ENCODE measurements around the gene GPHA2. TPM values are rescaled to one million over a fixed set of nuclear protein-coding genes. Genes with fewer than 3 reads are reported as not detected.

GPHA2 gene
- total RNA-seq, 3 donors from 2014 or later = not detected

GRCh38 chr11:64916775-64917662 lies 18.7 kb downstream of the GPHA2 start, which contains the start of gene ATG2A:
ATG2A (minus strand) TSS chr11:64917209; CDS start chr11:64917135, 74 bp downstream.
- intact Hi-C loops (cut with DNase I, micrococcal nuclease) = no loop called here
- H3K4me3 ChIP-seq = peak within 1 kb of the TSS; percentile 74
- peaks cover 13% of the 10 kb centered on the region for H3K36me3 ChIP-seq (ENCODE audit: low read depth)
- ATAC-seq = peak; percentile 97
- H3K4me1 ChIP-seq (ENCODE audit: low read depth) = peaks cover 22% of the 10 kb centered on the region
- TF ChIP-seq, protein P1, sequence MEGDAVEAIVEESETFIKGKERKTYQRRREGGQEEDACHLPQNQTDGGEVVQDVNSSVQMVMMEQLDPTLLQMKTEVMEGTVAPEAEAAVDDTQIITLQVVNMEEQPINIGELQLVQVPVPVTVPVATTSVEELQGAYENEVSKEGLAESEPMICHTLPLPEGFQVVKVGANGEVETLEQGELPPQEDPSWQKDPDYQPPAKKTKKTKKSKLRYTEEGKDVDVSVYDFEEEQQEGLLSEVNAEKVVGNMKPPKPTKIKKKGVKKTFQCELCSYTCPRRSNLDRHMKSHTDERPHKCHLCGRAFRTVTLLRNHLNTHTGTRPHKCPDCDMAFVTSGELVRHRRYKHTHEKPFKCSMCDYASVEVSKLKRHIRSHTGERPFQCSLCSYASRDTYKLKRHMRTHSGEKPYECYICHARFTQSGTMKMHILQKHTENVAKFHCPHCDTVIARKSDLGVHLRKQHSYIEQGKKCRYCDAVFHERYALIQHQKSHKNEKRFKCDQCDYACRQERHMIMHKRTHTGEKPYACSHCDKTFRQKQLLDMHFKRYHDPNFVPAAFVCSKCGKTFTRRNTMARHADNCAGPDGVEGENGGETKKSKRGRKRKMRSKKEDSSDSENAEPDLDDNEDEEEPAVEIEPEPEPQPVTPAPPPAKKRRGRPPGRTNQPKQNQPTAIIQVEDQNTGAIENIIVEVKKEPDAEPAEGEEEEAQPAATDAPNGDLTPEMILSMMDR (IDR thresholded peaks at IDR 0.05) = no peak
- no peaks in the 10 kb centered on the region for H3K9me3 ChIP-seq
- DNase-seq = peak; percentile 99 to 100 (median 99)

DNA sequence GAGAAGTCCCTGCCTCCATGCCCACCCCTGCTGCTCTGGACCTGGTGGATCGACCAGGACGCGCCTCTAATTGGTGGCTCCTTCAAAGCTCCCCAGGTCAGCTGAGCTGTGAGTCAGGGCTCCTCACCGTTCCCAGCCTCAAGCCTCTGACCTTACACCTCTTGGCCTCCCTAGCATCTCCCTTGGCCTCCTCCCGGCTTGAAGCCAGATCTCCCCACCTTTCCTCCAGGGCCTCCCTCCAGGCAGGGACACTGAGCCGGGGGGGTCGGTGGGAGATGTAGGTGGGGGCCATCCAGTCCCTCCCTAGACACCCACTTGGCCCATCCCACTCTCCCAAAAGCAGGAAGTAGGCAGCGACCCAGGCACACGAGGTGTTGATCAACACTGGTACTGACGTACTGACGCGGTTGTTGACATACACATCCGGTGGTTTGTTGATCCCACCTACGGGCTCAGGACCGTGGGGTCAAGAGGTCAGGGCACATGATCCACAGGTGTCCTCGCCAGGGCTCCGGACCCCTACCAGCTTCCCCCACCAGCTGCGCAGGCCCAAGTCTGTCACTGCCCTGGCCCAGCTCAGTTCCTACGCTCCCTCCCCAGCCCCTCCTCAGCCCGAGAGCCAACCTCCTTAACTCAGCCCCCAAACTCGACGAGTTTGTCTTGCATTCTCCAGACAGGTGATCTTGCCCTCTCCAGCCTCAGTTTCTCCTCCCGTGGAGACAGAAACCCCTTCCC lies 19.5 kb downstream of the GPHA2 start:
- intact Hi-C loops (cut with DNase I, micrococcal nuclease) = no loop called here
- Histone ChIP-seq H3K4me3 (peak overlapping the region; percentile 74), H3K4me1 (ENCODE audit: low read depth) (peaks cover 22% of the 10 kb centered on the region), H3K36me3 (ENCODE audit: low read depth) (peaks cover 13% of the 10 kb centered on the region), H3K9me3 (no peaks in the 10 kb centered on the region)
- ATAC-seq (peak; percentile 28), DNase-seq (peak; percentile 58 to 84 (median 67))
- TF ChIP-seq, protein P1 (IDR thresholded peaks at IDR 0.05) = no peak

GRCh38 chr11:64915376-64915887 lies 20.3 kb downstream of the GPHA2 start:
- no peak overlapping the region for H3K4me3 ChIP-seq
- TF ChIP-seq, protein P1 (IDR thresholded peaks at IDR 0.05) = no peak
- H3K4me1 ChIP-seq (ENCODE audit: low read depth) = peaks cover 22% of the 10 kb centered on the region
- intact Hi-C loops (cut with DNase I, micrococcal nuclease) = no loop called here
- no peaks in the 10 kb centered on the region for H3K9me3 ChIP-seq
- ATAC-seq (no peak), DNase-seq (no peak)
- peaks cover 17% of the 10 kb centered on the region for H3K36me3 ChIP-seq (ENCODE audit: low read depth)

GRCh38 chr11:64914123-64914522 lies 21.6 kb downstream of the GPHA2 start:
- ATAC-seq (no peak), DNase-seq (no peak)
- Histone ChIP-seq H3K36me3 (ENCODE audit: low read depth) (peaks cover 22% of the 10 kb centered on the region), H3K9me3 (no peaks in the 10 kb centered on the region), H3K4me1 (ENCODE audit: low read depth) (peaks cover 22% of the 10 kb centered on the region), H3K4me3 (no peak overlapping the region)
- TF ChIP-seq, protein P1 (IDR thresholded peaks at IDR 0.05) = no peak
- intact Hi-C loops (cut with DNase I, micrococcal nuclease) = no loop called here

- intact Hi-C loops (cut with DNase I, micrococcal nuclease) = no loop called here
- Histone ChIP-seq H3K36me3 (ENCODE audit: low read depth) (peaks cover 22% of the 10 kb centered on the region), H3K4me1 (ENCODE audit: low read depth) (peaks cover 22% of the 10 kb centered on the region), H3K9me3 (no peaks in the 10 kb centered on the region), H3K4me3 (no peak overlapping the region)
- ATAC-seq (no peak), DNase-seq (no peak)
- TF ChIP-seq, protein P1 (IDR thresholded peaks at IDR 0.05) = no peak
Observed at GRCh38 chr11:64913171-64913727, 22.4 kb downstream of the GPHA2 start.
